Caco-2 (cell line): ENCODE results near the gene GDPD4. TPM values are rescaled to one million over a fixed set of nuclear protein-coding genes. Genes with fewer than 3 reads are reported as not detected.

Experiments
- BruUV-seq: library from RNA; stranded (reverse); fragments of 400-500 nt; replicated peaks from 2 replicates; lab custom pipeline; 2021; lab: Mats Ljungman, UMichigan
- CTCF ChIA-PET: fragments of 300-600 bp; sonication (Branson Sonifier 250); formaldehyde crosslinking; loops from one replicate; lab custom pipeline; 2022; ENCODE audit warnings: antibody characterized with exemption; lab: Charles Lee
- POLR2A ChIA-PET: fragments of 300-600 bp; sonication (Branson Sonifier 250); formaldehyde crosslinking; loops from one replicate; lab custom pipeline; 2022; ENCODE audit warnings: antibody characterized with exemption; lab: Charles Lee
- DNase-seq, 2 experiments: peaks; one replicate each; pipeline versions ENCODE4 v3.0.0 to v3.0.0-alpha.2; 2020 to 2022
- H3K27me3 ChIP-seq: replicated peaks from 2 replicates; pipeline ENCODE4 v1.6.0; 2011; ENCODE audit warnings: low read length; ENCODE audit not compliant: control insufficient read depth, insufficient read depth
- H3K36me3 ChIP-seq: 2 replicates; pipeline ENCODE4 v1.5.1; 2011; ENCODE audit warnings: low read length; ENCODE audit not compliant: control insufficient read depth, insufficient read depth
- H3K4me1 ChIP-seq: fragments of 250-450 bp; sonication (Bioruptor Pico); 2 replicates; pipeline ENCODE4 v1.5.1; 2020; ENCODE audit warnings: mild to moderate bottlenecking
- H3K4me3 ChIP-seq: 2 replicates; pipeline ENCODE4 v1.5.1; 2011; ENCODE audit warnings: low read depth, mild to moderate bottlenecking, control low read depth, low read length
- H3K9me3 ChIP-seq: fragments of 250-450 bp; sonication (Bioruptor Pico); 2 replicates; pipeline ENCODE4 v1.5.1; 2020; ENCODE audit warnings: mild to moderate bottlenecking, moderate library complexity
- H3K27ac Mint-ChIP-seq: one replicate; pipeline ENCODE4 v1.8.0; 2022; ENCODE audit warnings: mixed read lengths; ENCODE audit not compliant: unreplicated experiment
- H3K27me3 Mint-ChIP-seq: one replicate; pipeline ENCODE4 v1.8.0; 2022; ENCODE audit warnings: mixed read lengths; ENCODE audit not compliant: insufficient read depth, unreplicated experiment
- H3K36me3 Mint-ChIP-seq: one replicate; pipeline ENCODE4 v1.8.0; 2022; ENCODE audit warnings: mild to moderate bottlenecking, mixed read lengths; ENCODE audit not compliant: insufficient read depth, unreplicated experiment
- H3K4me1 Mint-ChIP-seq: one replicate; pipeline ENCODE4 v1.8.0; 2022; ENCODE audit warnings: low read depth, mixed read lengths; ENCODE audit not compliant: unreplicated experiment
- H3K4me3 Mint-ChIP-seq: one replicate; pipeline ENCODE4 v1.8.0; 2022; ENCODE audit warnings: mild to moderate bottlenecking, moderate library complexity, mixed read lengths; ENCODE audit not compliant: unreplicated experiment
- H3K9me3 Mint-ChIP-seq: one replicate; pipeline ENCODE4 v1.8.0; 2022; ENCODE audit warnings: mixed read lengths; ENCODE audit not compliant: unreplicated experiment
- CTCF ChIP-seq, 2 experiments: fragments of 200-600 bp in 1 of 2; IDR thresholded peaks; 1 replicate in 1 of 2; 2 replicates in 1 of 2; pipeline versions ENCODE4 v1.5.1 to v1.8.0; 2011 to 2022; ENCODE audit warnings: antibody characterized with exemption in 1 of 2, control low read depth in 1 of 2, inconsistent platforms in 1 of 2, low read depth in 1 of 2, low read length in 1 of 2, mild to moderate bottlenecking in 1 of 2, moderate library complexity in 1 of 2; ENCODE audit not compliant: insufficient read depth in 1 of 2, severe bottlenecking in 1 of 2, unreplicated experiment in 1 of 2
- intact Hi-C: fragments of 100-400 bp; cut with micrococcal nuclease; formaldehyde crosslinking; loops from one replicate; pipeline ENCODE4 v1.10.0; 2022; ENCODE audit not compliant: unreplicated experiment
- total RNA-seq: library from RNA; stranded (reverse); gene quantifications from 2 replicates; pipeline ENCODE4 v1.2.3, GENCODE V29; 2022

GDPD4 gene
- total RNA-seq, 1 experiment from 2014 or later = not detected

GRCh38 chr11:77253690-77254089, 47.8 kb downstream of the GDPD4 start:
- H3K9me3 ChIP-seq = no peaks in the 10 kb centered on the region
- Mint-ChIP-seq H3K9me3 (no peaks in the 10 kb centered on the region), H3K4me1 (no peaks in the 10 kb centered on the region), H3K36me3 (no peaks in the 10 kb centered on the region), H3K27ac (no peak overlapping the region), H3K4me3 (no peak overlapping the region), H3K27me3 (peaks cover 3% of the 10 kb centered on the region)
- H3K36me3 ChIP-seq = no peaks in the 10 kb centered on the region
- intact Hi-C loops = no loop called here
- DNase-seq = no peak
- ChIA-PET POLR2A (no interaction called here), CTCF (interaction anchor here (0.6 kb wide), 1 partner anchor 15 kb away, joined by 3 read pairs; no protein-coding TSS in a partner anchor)
- no TSS peak for BruUV-seq
- no peak overlapping the region for H3K4me3 ChIP-seq
- no peak for TF ChIP-seq CTCF (IDR thresholded peaks at IDR 0.05; ENCODE audit: insufficient read depth in 1 of 2, low read depth in 1 of 2, low read length in 1 of 2, severe bottlenecking in 1 of 2, unreplicated experiment in 1 of 2)
- H3K27me3 ChIP-seq = no peaks in the 10 kb centered on the region
- no peaks in the 10 kb centered on the region for H3K4me1 ChIP-seq

GRCh38 chr11:77252555-77253270, 48.8 kb downstream of the GDPD4 start:
- Histone ChIP-seq H3K36me3 (no peaks in the 10 kb centered on the region), H3K4me1 (no peaks in the 10 kb centered on the region), H3K4me3 (no peak overlapping the region), H3K9me3 (no peaks in the 10 kb centered on the region), H3K27me3 (no peaks in the 10 kb centered on the region)
- POLR2A ChIA-PET = no interaction called here
- Mint-ChIP-seq H3K9me3 (no peaks in the 10 kb centered on the region), H3K4me1 (no peaks in the 10 kb centered on the region), H3K27me3 (peaks cover 2% of the 10 kb centered on the region), H3K36me3 (no peaks in the 10 kb centered on the region), H3K27ac (no peak overlapping the region), H3K4me3 (no peak overlapping the region)
- intact Hi-C loops = no loop called here
- no peak for TF ChIP-seq CTCF (IDR thresholded peaks at IDR 0.05; ENCODE audit: insufficient read depth in 1 of 2, low read depth in 1 of 2, low read length in 1 of 2, severe bottlenecking in 1 of 2, unreplicated experiment in 1 of 2)
- CTCF ChIA-PET = no interaction called here
- no peak for DNase-seq
- BruUV-seq = no TSS peak

GRCh38 chr11:77250881-77251640, 50.4 kb downstream of the GDPD4 start:
- H3K4me1 ChIP-seq = no peaks in the 10 kb centered on the region
- Mint-ChIP-seq H3K27ac (no peak overlapping the region), H3K4me1 (no peaks in the 10 kb centered on the region), H3K4me3 (no peak overlapping the region), H3K9me3 (peaks cover under 1% of the 10 kb centered on the region), H3K36me3 (no peaks in the 10 kb centered on the region), H3K27me3 (no peaks in the 10 kb centered on the region)
- H3K9me3 ChIP-seq = no peaks in the 10 kb centered on the region
- no peak for TF ChIP-seq CTCF (IDR thresholded peaks at IDR 0.05; ENCODE audit: insufficient read depth in 1 of 2, low read depth in 1 of 2, low read length in 1 of 2, severe bottlenecking in 1 of 2, unreplicated experiment in 1 of 2)
- no TSS peak for BruUV-seq
- intact Hi-C loops = no loop called here
- POLR2A ChIA-PET = no interaction called here
- H3K4me3 ChIP-seq = no peak overlapping the region
- no peaks in the 10 kb centered on the region for H3K36me3 ChIP-seq
- no peak for DNase-seq
- H3K27me3 ChIP-seq = no peaks in the 10 kb centered on the region
- CTCF ChIA-PET = no interaction called here
